Astrocyte of the spinal cord (primary cell): Measurements from ENCODE around the gene KIF13A.

Source experiments
- DNase-seq: peaks from one replicate; pipeline ENCODE4 v3.0.0; 2011; ENCODE audit warnings: low read depth, low spot score
- H3K4me3 ChIP-seq: 2 replicates; pipeline ENCODE4 v1.5.1; 2011; ENCODE audit warnings: low read depth, mild to moderate bottlenecking, low read length, moderate library complexity
- CTCF ChIP-seq: IDR thresholded peaks from 2 replicates; pipeline ENCODE4 v1.5.1; 2012; ENCODE audit warnings: low read depth, mild to moderate bottlenecking, low read length, inconsistent platforms
- in situ Hi-C: cut with HindIII; loops from 2 replicates; pipeline ENCODE4 v1.10.0; 2017; ENCODE audit warnings: low sequenced_read_pairs

The KIF13A gene

GRCh38 chr6:17959302-17959701 is 28.1 kb downstream of the KIF13A start:
- DNase-seq, result no peak
- H3K4me3 ChIP-seq, result no peak overlapping the region
- no peak for TF ChIP-seq CTCF
- in situ Hi-C loops, result no loop called here

- no peak for TF ChIP-seq CTCF
- no peak for DNase-seq
- in situ Hi-C loops, result no loop called here
- no peak overlapping the region for H3K4me3 ChIP-seq
Observed at GRCh38 chr6:17957904-17958620, 29.4 kb downstream of the KIF13A start.

DNA sequence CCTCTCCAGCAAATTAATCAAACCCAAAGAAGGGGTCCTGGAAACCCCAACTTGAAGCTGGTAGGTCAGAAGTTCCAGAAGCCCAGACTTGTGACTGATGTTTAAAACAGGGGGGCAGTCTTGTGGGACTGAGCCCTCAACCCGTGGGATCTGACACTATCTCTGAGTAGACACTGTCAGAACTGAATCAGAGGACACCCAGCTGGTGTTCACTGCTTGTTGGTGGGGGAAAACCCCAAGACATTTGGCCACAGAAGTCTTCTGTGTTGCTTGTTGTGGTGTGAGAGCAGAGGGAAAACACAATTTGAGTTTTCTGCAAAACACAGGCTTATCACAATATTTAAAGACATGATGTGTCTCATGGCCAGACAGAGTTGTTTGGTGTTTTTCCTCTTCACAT is 29.9 kb downstream of the KIF13A start:
- no peak for DNase-seq
- no peak overlapping the region for H3K4me3 ChIP-seq
- TF ChIP-seq CTCF, result no peak
- in situ Hi-C loops, result no loop called here

DNA sequence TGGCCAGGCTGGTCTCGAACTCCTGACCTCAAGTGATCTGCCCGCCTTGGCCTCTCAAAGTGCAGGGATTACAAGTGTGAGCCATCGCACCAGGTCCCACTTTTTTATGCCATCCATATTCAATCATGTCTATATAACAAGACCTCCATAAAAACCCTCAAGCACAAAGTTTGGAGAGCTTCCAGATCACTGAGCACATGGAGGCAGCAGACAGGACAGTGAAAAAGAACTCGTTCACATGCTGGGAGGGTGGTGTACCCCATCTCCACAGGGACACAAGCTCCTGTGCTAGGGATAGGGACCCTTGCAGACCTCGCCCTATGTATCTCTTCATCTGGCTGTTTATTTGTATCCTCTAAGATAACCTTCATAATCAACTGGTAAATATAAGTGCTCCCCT is 30.3 kb downstream of the KIF13A start:
- no peak for DNase-seq
- in situ Hi-C loops, result no loop called here
- H3K4me3 ChIP-seq, result no peak overlapping the region
- no peak for TF ChIP-seq CTCF

GRCh38 chr6:17950095-17950494 is 37.3 kb downstream of the KIF13A start:
- DNase-seq, result no peak
- no peak for TF ChIP-seq CTCF
- in situ Hi-C loops, result no loop called here
- H3K4me3 ChIP-seq, result no peak overlapping the region

DNA sequence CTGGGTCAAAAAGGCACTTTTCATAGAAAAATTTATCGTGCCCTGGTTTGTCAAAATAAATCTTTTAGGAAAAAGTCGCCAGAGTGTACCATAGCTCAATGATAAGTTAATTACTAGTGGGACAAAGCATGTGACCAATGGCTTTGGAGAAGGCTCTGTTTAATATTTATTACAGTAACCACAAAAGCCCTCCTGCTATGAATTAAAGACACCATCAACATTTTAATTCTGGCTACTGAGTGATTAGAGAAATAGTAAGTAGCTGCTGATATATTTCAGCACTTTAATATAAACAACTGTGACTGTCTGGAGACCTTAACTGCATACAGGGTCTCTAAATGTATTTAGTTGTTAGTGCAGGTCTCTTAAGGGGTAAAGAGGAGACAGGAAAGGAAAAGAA is 38.3 kb downstream of the KIF13A start:
- TF ChIP-seq CTCF, result no peak
- no peak overlapping the region for H3K4me3 ChIP-seq
- no peak for DNase-seq
- in situ Hi-C loops, result no loop called here
